OCI-LY7 (cell line): ENCODE data around the gene KRT80. TPM values are rescaled to one million over a fixed set of nuclear protein-coding genes. Genes with fewer than 3 reads are reported as not detected.

Experiments
- BruUV-seq: library from RNA; stranded (reverse); fragments of 400-500 nt; replicated peaks from 2 replicates; lab custom pipeline; 2021; lab: Mats Ljungman, UMichigan
- CTCF ChIA-PET: fragments of 300-600 bp; sonication (Branson Sonifier 250); formaldehyde crosslinking; loops from one replicate; lab custom pipeline; 2022; ENCODE audit warnings: antibody characterized with exemption; ENCODE audit not compliant: unreplicated experiment; lab: Charles Lee
- POLR2A ChIA-PET: fragments of 300-600 bp; sonication (Branson Sonifier 250); formaldehyde crosslinking; loops from one replicate; lab custom pipeline; 2022; ENCODE audit warnings: antibody characterized with exemption; lab: Charles Lee
- DNase-seq: peaks from one replicate; pipeline ENCODE4 v3.0.0-alpha.2; 2015; ENCODE audit warnings: low spot score
- H2AFZ ChIP-seq: fragments of 200-600 bp; sonication (generic), shearing (Covaris generic); 2 replicates; pipeline ENCODE4 v1.6.1; 2014; ENCODE audit warnings: mild to moderate bottlenecking, antibody characterized with exemption, low read length, moderate library complexity
- H3K27ac ChIP-seq: fragments of 200-600 bp; sonication (generic); 2 replicates; pipeline ENCODE4 v1.5.1; 2014; ENCODE audit warnings: mixed run types, low read depth, mild to moderate bottlenecking, moderate library complexity, low read length, inconsistent platforms; ENCODE audit not compliant: poor library complexity, severe bottlenecking
- H3K36me3 ChIP-seq: fragments of 200-600 bp; sonication (generic); 2 replicates; pipeline ENCODE4 v1.6.1; 2014; ENCODE audit warnings: mild to moderate bottlenecking, antibody characterized with exemption, low read length, moderate library complexity, mixed read lengths; ENCODE audit not compliant: insufficient read depth
- H3K4me1 ChIP-seq: fragments of 200-600 bp; sonication (generic); 2 replicates; pipeline ENCODE4 v1.5.1; 2014; ENCODE audit warnings: mild to moderate bottlenecking, low read length; ENCODE audit not compliant: insufficient read depth, poor library complexity, severe bottlenecking
- H3K4me2 ChIP-seq: fragments of 200-600 bp; sonication (generic); 2 replicates; pipeline ENCODE4 v1.6.1; 2014; ENCODE audit warnings: mild to moderate bottlenecking, low read length
- H3K4me3 ChIP-seq: fragments of 200-600 bp; sonication (generic); 2 replicates; pipeline ENCODE4 v1.5.1; 2014; ENCODE audit warnings: mild to moderate bottlenecking, low read depth, low read length; ENCODE audit not compliant: poor library complexity, severe bottlenecking
- H3K79me2 ChIP-seq: fragments of 200-600 bp; sonication (generic); 2 replicates; pipeline ENCODE4 v1.6.1; 2016; ENCODE audit warnings: low read depth, mild to moderate bottlenecking, low read length, moderate library complexity, mixed read lengths; ENCODE audit not compliant: insufficient read depth
- H3K9me2 ChIP-seq: fragments of 200-600 bp; sonication (generic); 2 replicates; pipeline ENCODE4 v1.6.1; 2016; ENCODE audit warnings: mild to moderate bottlenecking, low read length, mixed read lengths; ENCODE audit not compliant: insufficient read depth
- H3K9me3 ChIP-seq: fragments of 200-600 bp; sonication (generic); 2 replicates; pipeline ENCODE4 v1.6.1; 2014; ENCODE audit warnings: mild to moderate bottlenecking, mixed run types, low read length, mixed read lengths
- H4K20me1 ChIP-seq: fragments of 200-600 bp; sonication (generic); 2 replicates; pipeline ENCODE4 v1.6.1; 2014; ENCODE audit warnings: mild to moderate bottlenecking, antibody characterized with exemption, low read length, moderate library complexity, mixed read lengths; ENCODE audit not compliant: insufficient read depth
- EZH2phosphoT487 ChIP-seq: fragments of 200-600 bp; sonication (generic); IDR thresholded peaks from 2 replicates; pipeline ENCODE4 v1.6.1; 2018; ENCODE audit warnings: low read depth, borderline replicate concordance, mild to moderate bottlenecking, mixed run types, antibody characterized with exemption, low read length, moderate library complexity, mixed read lengths
- intact Hi-C: fragments of 100-400 bp; cut with micrococcal nuclease; formaldehyde crosslinking; loops from one replicate; pipeline ENCODE4 v1.10.0; 2022; ENCODE audit not compliant: unreplicated experiment
- total RNA-seq, 2 experiments: library from RNA; depleted of rRNA in 1 of 2; stranded (reverse); fragments of >200 nt in 1 of 2; shearing (Covaris generic) in 1 of 2; gene quantifications; 2 replicates each; pipeline ENCODE4 v1.2.3, GENCODE V29; 2014 to 2022
- TF ChIP-seq, protein P1 (sequence below): fragments of 200-600 bp; sonication (generic); conservative IDR thresholded peaks from 2 replicates; pipeline ENCODE4 v1.5.1; 2014; ENCODE audit warnings: mild to moderate bottlenecking, antibody characterized with exemption, low read length, moderate library complexity, mixed read lengths

KRT80 gene
- total RNA-seq, 2 experiments from 2014 or later = not detected

DNA sequence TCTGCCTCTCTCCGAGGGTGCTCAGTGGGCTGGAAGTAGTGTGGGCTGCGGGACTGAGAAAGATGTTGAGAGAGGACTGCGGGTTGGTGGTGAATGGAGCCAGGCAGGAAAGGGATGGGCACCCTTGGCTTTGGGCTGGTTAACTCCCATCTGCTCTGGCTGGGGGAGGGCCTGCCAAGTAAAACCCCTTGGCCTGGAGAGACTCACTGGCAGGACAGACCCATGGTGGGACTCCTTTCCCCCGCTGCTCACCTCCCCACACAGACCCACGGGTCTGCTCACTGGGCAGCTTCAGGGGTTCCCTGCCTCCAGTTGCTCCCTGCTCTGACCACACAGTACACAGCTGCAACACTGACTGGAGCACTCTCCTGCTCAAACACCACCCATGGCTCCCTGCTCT is 54.1 kb downstream of the KRT80 start:
- no TSS peak for BruUV-seq

DNA sequence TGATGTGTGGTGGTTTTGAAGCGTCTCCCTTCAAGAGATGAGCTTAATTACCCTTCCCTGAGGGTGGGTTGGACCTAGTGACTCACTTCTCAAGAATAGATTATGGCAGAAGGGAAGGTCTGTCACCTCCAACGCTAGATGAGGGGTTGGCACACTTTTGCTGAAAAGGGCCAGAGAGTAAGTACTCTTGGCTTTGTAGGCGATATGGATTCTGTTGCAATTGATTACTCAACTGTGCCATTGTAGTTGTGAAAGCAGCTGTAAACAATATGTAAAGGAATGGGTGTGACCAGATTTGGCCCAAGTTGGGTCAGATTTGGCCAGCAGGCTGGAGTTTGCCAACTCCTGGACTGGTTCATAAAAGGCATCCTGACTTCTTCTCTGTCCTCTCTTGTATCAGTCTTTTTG is 59.1 kb downstream of the KRT80 start:
- Histone ChIP-seq H2AFZ (no peak overlapping the region), H3K4me1 (no peaks in the 10 kb centered on the region), H3K27ac (no peak overlapping the region), H3K9me3 (no peaks in the 10 kb centered on the region), H3K4me2 (no peak overlapping the region), H3K4me3 (no peak overlapping the region), H3K9me2 (no peaks in the 10 kb centered on the region), H3K79me2 (no peaks in the 10 kb centered on the region), H3K36me3 (no peaks in the 10 kb centered on the region), H4K20me1 (no peaks in the 10 kb centered on the region)
- intact Hi-C loops = no loop called here
- BruUV-seq = no TSS peak
- CTCF ChIA-PET = no interaction called here
- no peak for TF ChIP-seq EZH2phosphoT487
- TF ChIP-seq, protein P1, sequence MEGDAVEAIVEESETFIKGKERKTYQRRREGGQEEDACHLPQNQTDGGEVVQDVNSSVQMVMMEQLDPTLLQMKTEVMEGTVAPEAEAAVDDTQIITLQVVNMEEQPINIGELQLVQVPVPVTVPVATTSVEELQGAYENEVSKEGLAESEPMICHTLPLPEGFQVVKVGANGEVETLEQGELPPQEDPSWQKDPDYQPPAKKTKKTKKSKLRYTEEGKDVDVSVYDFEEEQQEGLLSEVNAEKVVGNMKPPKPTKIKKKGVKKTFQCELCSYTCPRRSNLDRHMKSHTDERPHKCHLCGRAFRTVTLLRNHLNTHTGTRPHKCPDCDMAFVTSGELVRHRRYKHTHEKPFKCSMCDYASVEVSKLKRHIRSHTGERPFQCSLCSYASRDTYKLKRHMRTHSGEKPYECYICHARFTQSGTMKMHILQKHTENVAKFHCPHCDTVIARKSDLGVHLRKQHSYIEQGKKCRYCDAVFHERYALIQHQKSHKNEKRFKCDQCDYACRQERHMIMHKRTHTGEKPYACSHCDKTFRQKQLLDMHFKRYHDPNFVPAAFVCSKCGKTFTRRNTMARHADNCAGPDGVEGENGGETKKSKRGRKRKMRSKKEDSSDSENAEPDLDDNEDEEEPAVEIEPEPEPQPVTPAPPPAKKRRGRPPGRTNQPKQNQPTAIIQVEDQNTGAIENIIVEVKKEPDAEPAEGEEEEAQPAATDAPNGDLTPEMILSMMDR = no peak
- DNase-seq = no peak
- POLR2A ChIA-PET = interaction anchor here (0.6 kb wide), 1 partner anchor 826 kb away, joined by 4 read pairs; no protein-coding TSS in a partner anchor

More for the DNA sequence above, 54.1 kb downstream of the KRT80 start:
- Histone ChIP-seq H3K79me2 (no peaks in the 10 kb centered on the region), H3K9me2 (no peaks in the 10 kb centered on the region), H3K4me2 (no peak overlapping the region), H3K27ac (no peak overlapping the region), H3K4me3 (no peak overlapping the region), H2AFZ (no peak overlapping the region), H3K4me1 (no peaks in the 10 kb centered on the region), H4K20me1 (no peaks in the 10 kb centered on the region), H3K9me3 (no peaks in the 10 kb centered on the region), H3K36me3 (no peaks in the 10 kb centered on the region)
- ChIA-PET POLR2A (no interaction called here), CTCF (no interaction called here)
- intact Hi-C loops = no loop called here
- no peak for TF ChIP-seq EZH2phosphoT487
- TF ChIP-seq, protein P1 = no peak
- no peak for DNase-seq

DNA sequence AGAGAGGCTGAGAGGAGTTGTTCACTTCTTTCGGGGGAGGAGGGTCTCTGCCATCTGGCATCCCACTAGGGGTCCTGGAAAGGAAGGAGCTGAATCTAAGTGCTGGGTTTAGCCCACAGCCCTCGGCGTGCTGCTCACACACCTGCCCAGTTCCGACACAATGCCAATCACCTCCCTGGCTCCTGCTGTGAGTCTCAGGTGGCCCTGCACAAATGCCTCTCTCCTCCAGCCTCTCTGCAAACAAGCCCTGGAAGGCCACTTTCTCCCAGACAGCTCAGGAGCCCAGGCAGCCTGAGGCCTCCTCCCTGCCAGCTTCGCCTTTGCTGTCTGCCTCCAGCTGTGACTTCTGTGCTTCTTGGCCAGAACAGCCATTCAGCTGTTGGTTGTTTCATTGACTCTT is 61.1 kb downstream of the KRT80 start:
- no peaks in the 10 kb centered on the region for H3K36me3 ChIP-seq
- H3K9me3 ChIP-seq = no peaks in the 10 kb centered on the region
- no peaks in the 10 kb centered on the region for H4K20me1 ChIP-seq
- no peaks in the 10 kb centered on the region for H3K9me2 ChIP-seq
- no TSS peak for BruUV-seq
- no peak for DNase-seq
- ChIA-PET CTCF (no interaction called here), POLR2A (interaction anchor here (0.6 kb wide), 1 partner anchor 440 kb away, joined by 3 read pairs; no protein-coding TSS in a partner anchor)
- TF ChIP-seq EZH2phosphoT487 = no peak
- TF ChIP-seq, protein P1 = no peak
- H3K79me2 ChIP-seq = no peaks in the 10 kb centered on the region
- intact Hi-C loops = no loop called here
- no peak overlapping the region for H2AFZ ChIP-seq
- peaks cover under 1% of the 10 kb centered on the region for H3K4me1 ChIP-seq
- H3K27ac ChIP-seq = no peak overlapping the region
- H3K4me3 ChIP-seq = no peak overlapping the region
- no peak overlapping the region for H3K4me2 ChIP-seq
